OCI-LY3 (cell line): ENCODE measurements around the gene USP2.

ENCODE experiments used
- EZH2phosphoT487 ChIP-seq: fragments of 200-600 bp; shearing (Covaris generic); IDR thresholded peaks from 2 replicates; pipeline ENCODE4 v1.6.1; 2018; ENCODE audit warnings: antibody characterized with exemption, mixed run types, low read depth
- TF ChIP-seq, protein P1 (sequence below): fragments of 200-600, 300-600 bp; sonication (generic); IDR thresholded peaks from 2 replicates; pipeline ENCODE4 v1.5.1; 2014; ENCODE audit warnings: antibody characterized with exemption, low read length, low read depth

- TF ChIP-seq, protein P1, sequence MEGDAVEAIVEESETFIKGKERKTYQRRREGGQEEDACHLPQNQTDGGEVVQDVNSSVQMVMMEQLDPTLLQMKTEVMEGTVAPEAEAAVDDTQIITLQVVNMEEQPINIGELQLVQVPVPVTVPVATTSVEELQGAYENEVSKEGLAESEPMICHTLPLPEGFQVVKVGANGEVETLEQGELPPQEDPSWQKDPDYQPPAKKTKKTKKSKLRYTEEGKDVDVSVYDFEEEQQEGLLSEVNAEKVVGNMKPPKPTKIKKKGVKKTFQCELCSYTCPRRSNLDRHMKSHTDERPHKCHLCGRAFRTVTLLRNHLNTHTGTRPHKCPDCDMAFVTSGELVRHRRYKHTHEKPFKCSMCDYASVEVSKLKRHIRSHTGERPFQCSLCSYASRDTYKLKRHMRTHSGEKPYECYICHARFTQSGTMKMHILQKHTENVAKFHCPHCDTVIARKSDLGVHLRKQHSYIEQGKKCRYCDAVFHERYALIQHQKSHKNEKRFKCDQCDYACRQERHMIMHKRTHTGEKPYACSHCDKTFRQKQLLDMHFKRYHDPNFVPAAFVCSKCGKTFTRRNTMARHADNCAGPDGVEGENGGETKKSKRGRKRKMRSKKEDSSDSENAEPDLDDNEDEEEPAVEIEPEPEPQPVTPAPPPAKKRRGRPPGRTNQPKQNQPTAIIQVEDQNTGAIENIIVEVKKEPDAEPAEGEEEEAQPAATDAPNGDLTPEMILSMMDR, result no peak
- TF ChIP-seq EZH2phosphoT487, result no peak
Measured at GRCh38 chr11:119421351-119421750, 39.9 kb upstream of the USP2 start.
